Neural progenitor cell (in vitro differentiated cells): ENCODE data around the gene SLC5A5.

Experiments used
- EZH2 ChIP-seq: fragments of 200-600 bp; sonication (generic); IDR thresholded peaks from 2 replicates; pipeline ENCODE4 v1.6.1; 2017; ENCODE audit warnings: antibody characterized with exemption, mild to moderate bottlenecking, moderate library complexity
- EZH2phosphoT487 ChIP-seq: fragments of 200-600 bp; sonication (generic); IDR thresholded peaks from 2 replicates; pipeline ENCODE4 v1.6.1; 2017; ENCODE audit warnings: antibody characterized with exemption
- TF ChIP-seq, protein P1 (sequence below): fragments of 200-600 bp; sonication (generic); IDR thresholded peaks from 2 replicates; pipeline ENCODE4 v1.5.1; 2017; ENCODE audit warnings: antibody characterized with exemption, mild to moderate bottlenecking

DNA sequence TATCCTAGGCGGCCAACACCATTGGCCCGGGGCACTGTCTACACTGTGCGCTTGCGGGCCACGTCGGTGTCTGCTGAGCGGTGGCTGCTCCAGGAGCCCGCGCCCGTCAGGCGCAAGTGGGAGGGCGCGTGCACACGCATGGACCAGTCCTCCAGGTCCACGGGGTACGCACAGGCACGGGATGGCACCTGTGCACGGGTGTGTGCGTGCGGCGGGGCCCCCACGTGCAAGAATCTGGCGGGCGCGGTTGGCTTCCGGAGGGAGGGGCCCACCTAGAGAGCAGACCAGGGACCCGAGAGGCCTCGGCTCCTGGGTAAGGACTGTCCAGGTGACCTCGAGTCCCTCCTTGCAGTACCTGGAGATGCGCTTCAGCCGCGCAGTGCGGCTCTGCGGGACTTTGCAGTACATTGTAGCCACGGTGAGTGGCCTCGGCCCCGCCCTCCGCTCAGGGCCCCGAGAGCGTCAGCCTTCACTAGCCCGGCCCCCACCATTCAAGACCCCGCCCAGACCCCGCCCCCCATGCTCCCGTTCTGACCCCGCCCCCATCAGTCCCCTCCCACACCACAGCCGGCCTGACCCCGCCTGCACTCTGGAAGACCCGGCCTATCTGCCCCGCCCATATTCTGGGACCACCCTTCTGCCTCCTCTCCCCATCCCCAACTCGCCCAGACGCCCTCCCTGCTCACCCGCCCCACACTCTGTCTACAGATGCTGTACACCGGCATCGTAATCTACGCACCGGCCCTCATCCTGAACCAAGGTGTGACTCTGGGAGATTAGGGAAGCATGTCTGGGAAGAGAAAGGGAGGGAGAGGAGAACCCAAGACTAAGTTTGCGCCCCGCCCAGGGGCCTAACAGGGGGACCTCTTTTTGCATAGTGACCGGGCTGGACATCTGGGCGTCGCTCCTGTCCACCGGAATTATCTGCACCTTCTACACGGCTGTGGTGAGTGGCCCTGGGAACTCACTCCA lies 2.3 kb downstream of the SLC5A5 start:
- TF ChIP-seq, protein P1, sequence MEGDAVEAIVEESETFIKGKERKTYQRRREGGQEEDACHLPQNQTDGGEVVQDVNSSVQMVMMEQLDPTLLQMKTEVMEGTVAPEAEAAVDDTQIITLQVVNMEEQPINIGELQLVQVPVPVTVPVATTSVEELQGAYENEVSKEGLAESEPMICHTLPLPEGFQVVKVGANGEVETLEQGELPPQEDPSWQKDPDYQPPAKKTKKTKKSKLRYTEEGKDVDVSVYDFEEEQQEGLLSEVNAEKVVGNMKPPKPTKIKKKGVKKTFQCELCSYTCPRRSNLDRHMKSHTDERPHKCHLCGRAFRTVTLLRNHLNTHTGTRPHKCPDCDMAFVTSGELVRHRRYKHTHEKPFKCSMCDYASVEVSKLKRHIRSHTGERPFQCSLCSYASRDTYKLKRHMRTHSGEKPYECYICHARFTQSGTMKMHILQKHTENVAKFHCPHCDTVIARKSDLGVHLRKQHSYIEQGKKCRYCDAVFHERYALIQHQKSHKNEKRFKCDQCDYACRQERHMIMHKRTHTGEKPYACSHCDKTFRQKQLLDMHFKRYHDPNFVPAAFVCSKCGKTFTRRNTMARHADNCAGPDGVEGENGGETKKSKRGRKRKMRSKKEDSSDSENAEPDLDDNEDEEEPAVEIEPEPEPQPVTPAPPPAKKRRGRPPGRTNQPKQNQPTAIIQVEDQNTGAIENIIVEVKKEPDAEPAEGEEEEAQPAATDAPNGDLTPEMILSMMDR = no peak
- TF ChIP-seq EZH2phosphoT487 (no peak), EZH2 (no peak)
